Heart left ventricle (tissue), 16 donors: ENCODE results near the gene LPAR3. TPM values are rescaled to one million over a fixed set of nuclear protein-coding genes. Genes with fewer than 3 reads are reported as not detected.

ENCODE experiments used
- ATAC-seq, 4 donors: fragments of 200-7000 bp; cut with Tn5 transposase; one replicate each; pipeline ENCODE4 v1.9.1; 2020 to 2022; ENCODE audit warnings: moderate library complexity in 4 of 4, mild to moderate bottlenecking in 3 of 4, moderate number of reproducible peaks in 1 of 4
- DNase-seq, 5 donors: peaks; one replicate each; pipeline ENCODE4 v3.0.0-alpha.2; 2020
- H3K27ac ChIP-seq, 12 donors: fragments of 200-600 bp; sonication (generic) in 4 of 12; one replicate each; pipeline versions ENCODE4 v1.5.0 to v1.8.0; 2016 to 2022; ENCODE audit warnings: mild to moderate bottlenecking in 2 of 12
- H3K27me3 ChIP-seq, 9 donors: fragments of 200-600 bp; sonication (generic) in 2 of 9; one replicate each; pipeline versions ENCODE4 v1.5.1 to v1.8.0; 2016 to 2022; ENCODE audit warnings: mild to moderate bottlenecking in 3 of 9
- H3K36me3 ChIP-seq, 9 donors: fragments of 200-600 bp; sonication (generic) in 2 of 9; one replicate each; pipeline versions ENCODE4 v1.5.0 to v1.8.0; 2018 to 2022; ENCODE audit warnings: mild to moderate bottlenecking in 2 of 9
- H3K4me1 ChIP-seq, 12 donors: fragments of 200-600 bp; sonication (generic) in 4 of 12; one replicate each; pipeline versions ENCODE4 v1.5.0 to v1.8.0; 2016 to 2022; ENCODE audit warnings: mild to moderate bottlenecking in 3 of 12
- H3K4me3 ChIP-seq, 12 donors: fragments of 200-600 bp; sonication (generic) in 4 of 12; one replicate each; pipeline versions ENCODE4 v1.5.0 to v1.8.0; 2017 to 2022; ENCODE audit warnings: mild to moderate bottlenecking in 9 of 12, moderate library complexity in 4 of 12
- H3K9me3 ChIP-seq, 12 donors: fragments of 200-600 bp; sonication (generic) in 4 of 12; one replicate each; pipeline versions ENCODE4 v1.5.0 to v1.8.0; 2016 to 2022; ENCODE audit warnings: mild to moderate bottlenecking in 1 of 12
- CTCF ChIP-seq, 12 donors: fragments of 200-600 bp; sonication (generic) in 4 of 12; IDR thresholded peaks; one replicate each; pipeline versions ENCODE4 v1.5.0 to v1.8.0; 2018 to 2022; ENCODE audit warnings: antibody characterized with exemption in 12 of 12, mild to moderate bottlenecking in 5 of 12
- POLR2A ChIP-seq, 2 donors: fragments of 450-650 bp; IDR thresholded peaks; one replicate each; pipeline ENCODE4 v1.6.1; 2017; ENCODE audit warnings: antibody characterized with exemption in 2 of 2, mild to moderate bottlenecking in 2 of 2, moderate library complexity in 2 of 2
- WGBS, 4 donors: extraction: QIAGEN DNeasy Blood & Tissue Kit in 2 of 4; methylation state at CpG; one replicate each; pipeline versions ENCODE4 v1.1.5 to v1.1.7; 2013 to 2018; 5-methylcytosine and 5-hydroxymethylcytosine counted together
- intact Hi-C, 10 donors: fragments of 100-400 bp; cut with DNase I; formaldehyde crosslinking; loops; one replicate each; pipeline versions ENCODE4 v1.11.1 to v1.14.2; 2022
- polyA plus RNA-seq, 2 donors: library from polyadenylated mRNA; stranded (reverse); fragments of 200-250 nt; gene quantifications; one replicate each; pipeline ENCODE4 v1.2.3, GENCODE V29; 2013
- total RNA-seq, 9 donors: library from RNA; depleted of rRNA in 2 of 9; stranded (reverse); fragments of >200 nt in 2 of 9; fragmentation: NEBNext Ultra II Directional in 3 of 9; extraction: Animal tissue kit (Norgen Biotek cat#: 25700) in 3 of 9; gene quantifications; one replicate each; pipeline versions ENCODE4 v1.1.0 to v1.2.4, GENCODE V29; 2016 to 2023
- donor health status: ischemic (EF 13 %, LVEDD 7.1; RV severe dilation, severe dysfunction).
- donor health status: healthy with polysubstance abuse.
- donor health status: DM: no; HTN: yes; CAD: no.
- donor health status: DM: no; HTN: no; CAD: no.
- donor health status: ischemic (EF 25% LVEDD 6.9; RV normal size, moderate dysfunction).
- donor health status: ischemic (EF 25% LVEDD 5.7; RV mildly dilated, moderate dysfunction).
- donor health status: healthy.
- donor health status: DM: yes; HTN: yes; CAD: no.
- donor health status: ischemic (EF 35%, LVEDD 5.7; RV mildly dilated, moderate dysfunction).
- donor health status: nonischemic (EF 11% LVEDD 7.7; RV severe dilation, severe dysfunction).
- donor health status: DM: yes; HTN: yes; CAD: no.
- donor health status: PGD.
- donor health status: ischemic (EF 29% LVEDD 5.4; RV normal size, mild dysfunction).
- donor health status: nonischemic (EF 23%, LVEDD 6.1; RV moderate dilation, normal function).

Gene LPAR3
- total and polyA plus RNA-seq, 11 donors, result 5.9 to 25.0 (median 11.5) TPM

GRCh38 chr1:84780000-84780716 lies 112.8 kb downstream of the LPAR3 start:
- no peak overlapping the region for H3K27ac ChIP-seq
- peak in 1 of 5 donors; percentile 33 for DNase-seq
- WGBS, 4 donors, result 77 to 80% (median 78%) methylated on average over 8 of the region's 8 CpGs
- no peaks in the 10 kb centered on the region for H3K27me3 ChIP-seq
- ATAC-seq, result peak in 2 of 4 donors; percentile 51 to 61
- H3K36me3 ChIP-seq, result no peaks in the 10 kb centered on the region
- no peaks in the 10 kb centered on the region for H3K9me3 ChIP-seq
- no peaks in the 10 kb centered on the region for H3K4me1 ChIP-seq
- no peak overlapping the region for H3K4me3 ChIP-seq
- intact Hi-C loops, result loop anchor here in 8 of 10 donors (5.0 to 10.0 kb wide), 8 partner anchors 112 to 845 kb away; partner anchors contain the start of gene LPAR3 (in 1 of the 8)
- TF ChIP-seq POLR2A (IDR thresholded peaks at IDR 0.05) (no peak), CTCF (IDR thresholded peaks at IDR 0.05) (no peak)

- no peak overlapping the region for H3K4me3 ChIP-seq
- DNase-seq, result no peak
- intact Hi-C loops, result loop anchor here in 6 of 10 donors (5.0 to 10.0 kb wide), 5 partner anchors 141 to 842 kb away; no protein-coding TSS in a partner anchor
- H3K4me1 ChIP-seq, result peaks cover 0 to 3% (median 0%) of the 10 kb centered on the region in 12 donors
- 78 to 87% (median 81%) methylated on average over 5 of the region's 5 CpGs for WGBS, 4 donors
- H3K36me3 ChIP-seq, result no peaks in the 10 kb centered on the region
- no peak for ATAC-seq
- H3K27ac ChIP-seq, result no peak overlapping the region
- H3K9me3 ChIP-seq, result no peaks in the 10 kb centered on the region
- no peaks in the 10 kb centered on the region for H3K27me3 ChIP-seq
- no peak for TF ChIP-seq POLR2A (IDR thresholded peaks at IDR 0.05)
- no peak for TF ChIP-seq CTCF (IDR thresholded peaks at IDR 0.05)
Measured at GRCh38 chr1:84776639-84777038, 116.4 kb downstream of the LPAR3 start.

GRCh38 chr1:84775535-84775920 lies 117.5 kb downstream of the LPAR3 start:
- intact Hi-C loops, result loop anchor here in 6 of 10 donors (5.0 to 10.0 kb wide), 5 partner anchors 142 to 841 kb away; no protein-coding TSS in a partner anchor
- H3K4me1 ChIP-seq, result peaks cover 0 to 3% (median 0%) of the 10 kb centered on the region in 12 donors
- DNase-seq, result no peak
- no peak for ATAC-seq
- no peaks in the 10 kb centered on the region for H3K36me3 ChIP-seq
- H3K9me3 ChIP-seq, result no peaks in the 10 kb centered on the region
- H3K27ac ChIP-seq, result no peak overlapping the region
- no peak overlapping the region for H3K4me3 ChIP-seq
- H3K27me3 ChIP-seq, result no peaks in the 10 kb centered on the region
- WGBS, 4 donors, result 53 to 79% (median 73%) methylated on average over 2 to 3 of the region's 3 CpGs
- no peak for TF ChIP-seq CTCF (IDR thresholded peaks at IDR 0.05)
- TF ChIP-seq POLR2A (IDR thresholded peaks at IDR 0.05), result no peak

GRCh38 chr1:84774669-84775534 lies 118.1 kb downstream of the LPAR3 start:
- ATAC-seq (no peak), DNase-seq (no peak)
- Histone ChIP-seq H3K9me3 (no peaks in the 10 kb centered on the region), H3K36me3 (no peaks in the 10 kb centered on the region), H3K4me3 (no peak overlapping the region), H3K4me1 (peaks cover 0 to 3% (median 0%) of the 10 kb centered on the region in 12 donors), H3K27ac (no peak overlapping the region), H3K27me3 (no peaks in the 10 kb centered on the region)
- TF ChIP-seq POLR2A (IDR thresholded peaks at IDR 0.05) (no peak), CTCF (IDR thresholded peaks at IDR 0.05) (no peak)
- intact Hi-C loops, result loop anchor here in 8 of 10 donors (5.0 to 10.0 kb wide), 9 partner anchors 142 to 843 kb away; no protein-coding TSS in a partner anchor
- 72 to 86% (median 84%) methylated on average over 15 to 16 of the region's 16 CpGs for WGBS, 4 donors
